Prostate gland (tissue), 2 donors: ENCODE data around the gene OS9.

Experiments
- POLR2AphosphoS5 ChIP-seq: sonication (generic); formaldehyde crosslinking; IDR thresholded peaks from one replicate; pipeline ENCODE4 v1.6.1; 2017; ENCODE audit warnings: antibody characterized with exemption
- TF ChIP-seq, protein P1 (sequence below), 4 experiments: fragments of 200-600 bp in 2 of 4; fragments of 450-650 bp in 2 of 4; sonication (generic) in 2 of 4; IDR thresholded peaks; 1 replicate in 3 of 4; 2 replicates in 1 of 4; pipeline ENCODE4 v1.5.1; 2016 to 2019; ENCODE audit warnings: antibody characterized with exemption in 4 of 4, mild to moderate bottlenecking in 2 of 4, moderate library complexity in 2 of 4

DNA sequence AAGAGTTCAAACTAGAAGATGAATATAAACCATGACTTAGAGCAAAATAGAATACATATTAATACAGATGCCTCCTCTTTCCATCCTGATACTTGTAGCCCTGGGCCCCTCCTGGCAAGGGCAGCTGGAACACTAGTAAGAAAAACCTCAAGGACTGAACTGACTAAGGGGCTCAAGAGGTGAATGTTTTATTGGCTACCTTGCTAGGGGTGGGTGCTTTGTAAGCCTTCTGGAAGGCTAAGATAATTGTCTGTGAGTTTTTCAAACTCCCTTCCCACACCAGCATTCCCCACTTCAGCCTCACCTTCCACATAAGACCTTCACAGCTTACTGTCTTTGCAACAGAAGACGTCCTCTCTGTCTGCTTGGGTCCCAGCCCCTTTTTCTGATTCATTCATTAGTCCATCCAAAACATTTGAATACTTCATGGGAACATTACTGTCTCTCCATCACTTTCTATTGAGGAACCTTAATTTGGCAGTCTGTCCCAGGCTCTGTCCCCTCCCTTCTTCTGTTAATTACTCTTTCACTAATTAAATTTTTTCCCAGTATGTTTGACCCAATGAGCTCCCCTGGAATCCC, 59.9 kb downstream of the OS9 start:
- TF ChIP-seq, protein P1, sequence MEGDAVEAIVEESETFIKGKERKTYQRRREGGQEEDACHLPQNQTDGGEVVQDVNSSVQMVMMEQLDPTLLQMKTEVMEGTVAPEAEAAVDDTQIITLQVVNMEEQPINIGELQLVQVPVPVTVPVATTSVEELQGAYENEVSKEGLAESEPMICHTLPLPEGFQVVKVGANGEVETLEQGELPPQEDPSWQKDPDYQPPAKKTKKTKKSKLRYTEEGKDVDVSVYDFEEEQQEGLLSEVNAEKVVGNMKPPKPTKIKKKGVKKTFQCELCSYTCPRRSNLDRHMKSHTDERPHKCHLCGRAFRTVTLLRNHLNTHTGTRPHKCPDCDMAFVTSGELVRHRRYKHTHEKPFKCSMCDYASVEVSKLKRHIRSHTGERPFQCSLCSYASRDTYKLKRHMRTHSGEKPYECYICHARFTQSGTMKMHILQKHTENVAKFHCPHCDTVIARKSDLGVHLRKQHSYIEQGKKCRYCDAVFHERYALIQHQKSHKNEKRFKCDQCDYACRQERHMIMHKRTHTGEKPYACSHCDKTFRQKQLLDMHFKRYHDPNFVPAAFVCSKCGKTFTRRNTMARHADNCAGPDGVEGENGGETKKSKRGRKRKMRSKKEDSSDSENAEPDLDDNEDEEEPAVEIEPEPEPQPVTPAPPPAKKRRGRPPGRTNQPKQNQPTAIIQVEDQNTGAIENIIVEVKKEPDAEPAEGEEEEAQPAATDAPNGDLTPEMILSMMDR (IDR thresholded peaks at IDR 0.05), result no peak
- no peak for TF ChIP-seq POLR2AphosphoS5
